HG02571 (cell line): ENCODE results near the gene TMA7.
"Not testable (repeated sequence)": the region's sequence is repeated elsewhere in the genome, so short reads cannot be mapped to it uniquely, and the experiment has no call there.

Source experiments
- ATAC-seq: cut with Tn5 transposase; IDR thresholded peaks from one replicate; pipeline ENCODE4 v1.9.1; 2021; ENCODE audit warnings: mild to moderate bottlenecking, moderate library complexity; ENCODE audit not compliant: unreplicated experiment

TMA7 gene

DNA sequence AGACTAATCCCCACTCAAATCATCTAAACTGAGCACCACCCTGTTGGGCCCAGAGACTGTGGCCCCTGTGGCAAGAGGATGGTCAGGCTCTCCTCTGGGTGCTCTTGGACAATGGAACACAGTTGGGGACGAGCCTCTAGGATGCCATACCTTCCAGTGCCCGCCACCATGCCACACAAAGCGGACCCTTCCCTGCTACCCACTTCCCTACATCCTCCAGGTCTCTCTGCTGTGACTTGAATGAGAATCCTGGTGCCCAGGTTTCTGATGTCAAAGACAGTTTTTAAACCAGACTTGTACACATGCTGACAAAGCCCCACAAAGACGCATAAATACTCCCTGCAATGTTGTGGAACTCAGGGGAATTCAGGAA is 4.8 kb upstream of the TMA7 start:
- no peak for ATAC-seq

DNA sequence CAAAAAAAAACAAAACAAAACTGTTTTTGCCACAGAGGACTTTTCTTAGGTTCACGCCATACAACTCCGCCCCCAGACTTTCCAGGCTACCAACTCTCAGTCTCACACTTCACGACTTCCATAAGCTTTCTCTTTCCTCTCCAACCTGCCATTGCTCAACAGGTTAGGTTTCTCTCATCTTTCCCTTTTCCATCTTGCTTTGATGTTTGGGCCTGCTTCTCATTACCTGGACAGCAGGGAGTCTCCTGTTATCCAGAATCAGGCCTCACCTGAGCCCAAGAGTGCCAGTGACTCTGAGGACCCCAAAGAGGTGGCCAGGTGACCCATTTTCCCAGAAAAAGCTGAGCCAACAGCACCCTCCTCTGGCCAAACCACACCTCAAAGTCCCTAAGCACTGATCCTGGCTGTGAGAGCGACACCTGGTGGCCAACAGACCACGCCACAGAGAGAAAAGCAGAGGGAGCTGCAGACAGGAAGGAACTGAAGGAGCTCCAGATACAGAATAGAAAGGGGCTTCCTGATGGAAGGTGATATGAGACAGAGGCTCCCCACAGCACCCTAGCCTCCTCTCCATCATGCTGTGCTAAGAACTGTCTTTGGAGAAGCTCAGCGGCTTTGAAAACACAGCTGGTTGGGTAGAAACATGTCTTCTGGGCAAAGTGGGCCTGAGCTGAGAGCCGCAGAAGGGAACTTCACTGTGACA is 4.1 kb upstream of the TMA7 start:
- no peak for ATAC-seq

DNA sequence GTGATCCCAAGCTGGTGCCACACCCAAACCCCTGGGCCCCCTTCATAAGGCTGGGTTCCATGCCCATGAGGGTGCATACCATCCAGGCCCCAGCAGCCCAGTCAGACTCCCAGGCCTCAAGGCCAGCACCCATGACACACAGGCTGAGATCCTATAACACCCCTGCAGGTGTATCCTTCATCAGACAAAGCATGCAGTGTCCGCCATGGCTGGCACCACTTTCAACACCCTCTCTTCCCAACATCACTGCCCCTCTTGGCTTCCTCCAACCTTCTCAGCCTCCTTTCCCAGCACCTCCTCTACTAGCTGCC is 3.6 kb upstream of the TMA7 start:
- no peak for ATAC-seq

DNA sequence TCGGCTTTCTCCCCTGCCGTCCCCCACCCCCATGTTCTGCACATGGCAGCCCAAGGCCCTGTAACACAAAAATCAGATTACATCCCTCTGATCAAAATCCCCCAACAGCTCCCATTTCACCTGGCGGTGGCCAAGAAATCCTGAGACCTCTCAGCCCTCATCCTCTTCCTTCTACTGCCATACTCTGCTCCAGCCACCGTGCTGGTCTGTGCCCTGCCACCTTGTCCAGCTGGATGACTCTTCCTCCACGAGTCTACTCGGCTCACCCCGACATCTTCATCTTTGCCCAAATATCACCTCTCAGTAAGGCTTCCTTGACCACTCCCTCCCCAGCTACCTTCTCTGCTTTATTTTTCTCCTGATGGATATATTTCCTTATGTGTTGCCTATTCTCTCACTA is 3.2 kb upstream of the TMA7 start:
- no peak for ATAC-seq

DNA sequence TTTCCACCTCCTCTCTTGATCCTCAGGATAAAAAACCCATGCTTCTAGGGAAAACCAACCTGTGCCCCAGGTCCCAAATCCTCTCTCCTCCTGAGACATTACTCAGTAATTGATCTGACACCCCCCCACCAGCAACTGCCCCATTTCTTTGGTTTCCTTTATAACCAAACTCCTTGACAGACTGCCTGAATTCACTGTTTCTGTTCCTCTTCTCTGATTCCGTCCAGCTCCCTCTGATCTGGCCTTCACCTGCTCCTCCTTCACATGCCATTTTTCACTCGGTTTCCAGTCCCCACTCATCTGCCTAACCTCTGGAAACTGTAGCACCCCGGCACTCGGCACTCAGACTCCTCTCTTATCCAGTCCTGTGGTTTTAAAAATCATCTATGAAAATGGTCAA is 2.2 kb upstream of the TMA7 start:
- no peak for ATAC-seq

DNA sequence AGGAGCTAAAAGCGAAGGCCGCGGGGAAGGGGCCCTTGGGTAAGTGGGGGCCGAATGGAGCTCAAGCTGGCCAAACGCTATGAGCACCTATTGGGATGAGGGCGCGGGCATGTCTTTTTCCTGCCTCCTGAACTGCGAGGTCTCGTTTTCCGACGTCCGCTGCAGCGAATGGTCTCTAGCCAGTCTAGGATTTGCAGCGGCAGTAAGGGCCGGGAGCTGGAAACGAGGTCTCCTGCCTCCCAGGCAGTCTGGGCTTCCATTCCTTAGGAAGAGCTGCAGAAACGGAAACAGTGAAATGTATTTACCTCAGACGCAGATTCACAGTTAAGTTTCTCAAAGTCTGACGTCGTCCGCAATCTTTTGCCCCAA is 517 bp downstream of the TMA7 start:
- ATAC-seq, result peak; percentile 5

DNA sequence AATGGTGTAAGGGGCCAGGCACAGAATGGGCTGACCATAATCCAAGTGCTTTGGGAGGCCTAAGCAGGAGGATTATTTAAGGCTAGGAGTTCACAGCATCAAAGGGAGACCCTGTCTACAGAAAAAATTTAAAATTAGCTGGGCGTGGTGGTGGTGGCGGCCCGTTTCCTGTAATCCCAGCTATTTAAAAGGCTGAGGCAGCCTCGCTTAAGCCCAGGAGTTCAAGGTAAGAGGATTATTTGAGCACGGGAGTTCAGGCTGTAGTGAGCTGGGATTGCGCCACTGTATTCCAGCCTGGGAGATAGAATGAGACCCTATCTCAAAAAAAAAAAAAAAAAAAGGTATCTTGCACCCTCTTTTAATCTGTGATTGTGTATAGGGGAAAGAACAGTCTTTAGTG is 1.9 kb downstream of the TMA7 start:
- ATAC-seq, result no peak

DNA sequence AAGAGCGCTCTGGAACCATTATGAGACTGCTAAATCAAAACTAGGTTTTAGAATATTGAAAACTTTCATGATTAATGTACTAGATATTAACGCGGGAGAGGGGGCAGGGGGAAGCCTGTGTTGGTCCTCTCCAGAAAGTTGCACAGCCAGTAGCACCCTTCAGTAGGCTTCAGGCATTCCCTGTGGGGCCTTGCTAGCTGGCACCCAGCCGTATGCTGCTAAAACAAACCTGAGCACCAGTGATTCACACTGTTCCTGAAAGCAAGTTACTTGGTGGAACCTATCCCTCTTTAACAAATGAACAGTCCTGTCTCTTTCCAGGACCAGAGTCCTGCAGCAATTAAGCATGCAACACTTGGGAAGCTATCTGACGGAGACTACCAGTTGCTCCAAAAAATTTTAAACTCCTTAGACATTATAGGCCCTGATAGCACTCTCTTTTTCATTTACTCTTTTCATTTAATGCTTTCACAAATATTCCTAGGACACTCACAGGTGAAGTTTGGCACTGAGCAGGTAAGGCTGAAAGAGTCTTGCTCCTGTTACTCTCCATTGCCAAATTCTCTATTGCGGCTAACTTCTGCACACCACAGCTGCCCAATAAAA is 5.3 kb downstream of the TMA7 start:
- no peak for ATAC-seq

DNA sequence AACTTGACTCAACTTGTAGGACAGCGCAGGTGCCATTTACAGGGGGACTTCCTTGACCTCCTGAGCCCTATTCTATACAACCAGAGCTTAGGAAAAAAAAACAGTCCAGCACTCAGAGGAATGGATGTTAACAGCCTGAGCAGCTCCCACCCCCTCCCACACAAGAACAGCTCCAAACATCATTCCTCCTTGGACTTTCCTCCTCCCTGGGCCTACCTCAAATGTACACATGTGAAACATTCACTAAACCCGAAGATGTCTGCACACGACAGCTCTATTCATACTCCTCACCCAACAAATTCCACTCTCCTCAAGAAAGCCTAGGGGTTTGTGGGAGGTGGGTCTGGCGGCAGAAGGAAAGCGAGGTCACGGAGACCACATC is 6.0 kb downstream of the TMA7 start:
- no peak for ATAC-seq

DNA sequence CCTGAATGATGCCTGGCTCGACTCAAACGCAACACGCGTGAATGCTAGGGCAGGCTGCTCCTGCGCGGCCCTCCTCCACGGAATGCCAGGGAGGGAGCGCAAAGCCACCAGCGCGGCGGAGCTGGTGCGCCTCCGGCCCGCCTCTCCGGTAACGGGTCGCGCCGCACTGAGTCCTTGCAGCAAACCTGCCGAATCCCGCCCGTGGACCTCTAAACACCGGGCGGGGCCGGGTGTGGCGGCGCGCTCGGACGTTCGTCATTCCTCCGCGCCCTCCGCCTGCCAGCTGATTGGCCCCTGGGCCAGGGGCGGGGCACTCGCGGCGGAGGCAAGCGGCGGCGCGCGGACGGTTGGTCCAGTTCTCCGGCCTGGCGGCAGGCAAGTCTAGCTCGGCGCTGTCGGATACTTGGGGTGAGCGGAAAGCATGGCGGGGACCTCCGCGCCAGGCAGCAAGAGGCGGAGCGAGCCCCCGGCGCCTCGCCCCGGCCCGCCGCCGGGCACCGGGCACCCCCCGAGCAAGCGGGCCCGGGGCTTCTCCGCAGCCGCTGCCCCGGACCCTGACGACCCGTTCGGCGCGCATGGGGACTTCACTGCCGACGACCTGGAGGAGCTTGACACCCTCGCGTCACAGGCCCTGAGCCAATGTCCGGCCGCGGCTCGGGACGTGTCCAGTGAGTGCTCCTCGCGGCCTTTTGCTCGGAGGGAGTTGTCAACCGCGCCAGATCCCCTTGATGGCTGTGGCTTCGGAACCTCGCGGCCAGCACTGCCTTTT is 6.6 kb downstream of the TMA7 start, which contains the start of gene ATRIP:
TSS of gene ATRIP (plus strand) at position 313 of the 769 bp plus-strand sequence. CDS start at position 422, 109 bp downstream.
- ATAC-seq, result peak; percentile 80

DNA sequence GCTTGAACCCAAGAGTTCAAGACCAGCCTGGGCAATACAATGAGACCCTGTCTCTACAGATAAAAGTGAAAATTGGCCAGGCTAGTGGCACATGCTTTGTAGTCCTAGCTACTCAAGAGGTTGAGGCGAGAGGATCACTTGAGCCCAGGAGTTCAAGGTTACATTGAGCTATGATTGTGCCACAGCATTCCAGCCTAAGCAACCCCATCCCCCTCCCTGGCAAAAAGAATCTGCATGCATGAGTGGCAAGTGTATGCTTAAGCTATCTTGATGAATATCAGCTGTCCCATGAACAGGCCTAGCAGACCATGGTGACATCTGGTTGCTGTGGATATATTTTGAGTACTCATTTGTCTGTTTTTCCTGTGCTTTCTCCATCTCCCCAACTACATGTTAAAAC is 11.2 kb downstream of the TMA7 start:
- ATAC-seq, result no peak

DNA sequence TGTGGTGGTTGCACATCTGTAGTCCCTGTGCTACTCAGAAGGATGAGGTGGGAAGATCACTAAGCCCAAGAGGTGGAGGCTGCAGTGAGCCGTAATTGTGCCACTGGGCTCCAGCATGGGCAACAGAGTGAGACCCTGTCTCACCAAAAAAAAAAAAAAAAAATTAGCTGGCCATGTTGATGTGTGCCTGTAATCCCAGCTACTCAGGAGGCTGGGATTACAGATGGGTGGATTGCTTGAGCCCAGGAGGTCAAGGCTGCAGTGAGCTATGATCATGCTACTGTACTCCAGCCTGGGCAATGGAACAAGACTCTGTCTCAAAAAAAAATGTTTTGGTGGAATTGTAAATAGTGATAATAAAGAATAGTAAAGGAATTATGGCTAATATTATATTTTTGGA is 16.4 kb downstream of the TMA7 start:
- ATAC-seq, result no peak

DNA sequence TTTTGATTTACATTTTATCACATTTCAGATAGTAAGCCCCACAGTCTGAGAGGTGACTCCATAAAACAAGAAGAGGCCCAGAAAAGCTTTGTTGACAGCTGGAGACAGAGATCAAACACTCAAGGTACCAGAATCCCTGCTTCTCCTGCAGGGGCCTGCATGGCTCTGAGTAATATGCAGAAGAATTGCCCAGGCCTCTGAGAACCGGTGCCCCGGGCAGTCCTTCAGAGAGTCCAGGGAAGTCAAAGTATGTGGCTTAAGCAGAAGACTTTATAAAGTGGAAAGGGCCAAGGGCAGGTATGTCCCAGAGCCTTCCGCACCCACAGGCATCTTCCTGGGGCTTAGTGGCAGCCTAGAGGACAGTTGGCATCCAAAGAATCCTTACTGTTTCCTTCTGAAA is 19.3 kb downstream of the TMA7 start:
- no peak for ATAC-seq

DNA sequence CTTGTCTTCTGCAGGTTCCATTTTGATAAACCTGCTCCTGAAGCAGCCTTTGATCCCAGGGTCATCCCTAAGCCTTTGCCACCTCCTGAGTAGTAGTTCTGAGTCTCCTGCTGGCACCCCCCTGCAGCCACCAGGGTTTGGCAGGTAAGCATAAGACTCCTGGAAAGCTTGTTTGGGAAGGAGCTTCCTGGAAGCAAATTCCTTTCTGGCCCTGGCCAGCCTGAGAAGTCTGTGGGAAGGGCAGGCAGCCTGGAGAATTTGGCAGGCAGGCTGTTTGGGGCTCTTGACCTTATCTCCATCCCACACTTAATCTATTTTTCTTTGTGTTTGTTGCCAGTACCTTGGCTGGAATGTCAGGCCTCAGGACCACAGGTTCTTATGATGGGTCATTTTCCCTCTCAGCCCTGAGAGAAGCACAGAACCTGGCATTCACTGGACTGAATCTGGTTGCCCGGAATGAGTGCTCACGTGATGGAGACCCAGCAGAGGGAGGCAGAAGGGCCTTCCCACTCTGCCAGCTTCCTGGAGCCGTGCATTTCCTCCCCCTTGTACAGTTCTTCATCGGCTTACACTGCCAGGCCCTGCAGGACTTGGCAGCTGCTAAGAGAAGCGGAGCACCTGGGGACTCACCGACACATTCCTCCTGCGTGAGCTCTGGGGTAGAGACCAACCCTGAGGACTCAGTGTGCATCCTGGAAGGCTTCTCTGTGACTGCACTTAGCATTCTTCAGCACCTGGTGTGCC is 19.9 kb downstream of the TMA7 start:
- no peak for ATAC-seq

DNA sequence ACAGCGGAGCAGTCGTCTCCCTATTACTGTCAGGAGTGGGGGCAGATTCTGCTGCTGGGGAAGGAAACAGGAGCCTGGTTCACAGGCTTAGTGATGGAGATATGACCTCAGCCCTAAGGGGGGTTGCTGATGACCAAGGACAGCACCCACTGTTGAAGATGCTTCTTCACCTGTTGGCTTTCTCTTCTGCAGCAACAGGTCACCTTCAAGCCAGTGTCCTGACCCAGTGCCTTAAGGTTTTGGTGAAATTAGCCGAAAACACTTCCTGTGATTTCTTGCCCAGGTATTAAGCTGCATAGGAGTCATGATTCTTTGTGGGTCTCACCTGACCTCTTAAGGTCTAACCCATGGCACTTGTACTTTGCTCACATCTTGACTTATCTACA is 20.5 kb downstream of the TMA7 start:
- no peak for ATAC-seq

DNA sequence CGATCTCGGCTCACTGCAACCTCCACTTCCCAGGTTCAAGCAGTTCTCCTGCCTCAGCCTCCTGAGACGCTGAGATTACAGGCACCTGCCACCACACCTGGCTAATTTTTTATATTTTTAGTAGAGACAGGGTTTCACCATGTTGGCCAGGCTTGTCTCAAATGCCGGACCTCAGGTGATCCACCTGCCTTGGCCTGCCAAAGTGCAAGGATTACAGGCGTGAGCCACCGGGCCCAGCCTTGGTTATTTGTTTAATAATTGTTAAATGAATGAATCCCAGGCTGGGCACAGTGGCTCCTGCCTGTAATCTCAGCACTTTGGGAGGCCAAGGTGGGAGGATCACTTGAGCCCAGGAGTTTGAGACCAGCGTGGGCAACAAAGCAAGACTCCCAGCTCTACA is 21.7 kb downstream of the TMA7 start:
- ATAC-seq, result not testable (repeated sequence)

DNA sequence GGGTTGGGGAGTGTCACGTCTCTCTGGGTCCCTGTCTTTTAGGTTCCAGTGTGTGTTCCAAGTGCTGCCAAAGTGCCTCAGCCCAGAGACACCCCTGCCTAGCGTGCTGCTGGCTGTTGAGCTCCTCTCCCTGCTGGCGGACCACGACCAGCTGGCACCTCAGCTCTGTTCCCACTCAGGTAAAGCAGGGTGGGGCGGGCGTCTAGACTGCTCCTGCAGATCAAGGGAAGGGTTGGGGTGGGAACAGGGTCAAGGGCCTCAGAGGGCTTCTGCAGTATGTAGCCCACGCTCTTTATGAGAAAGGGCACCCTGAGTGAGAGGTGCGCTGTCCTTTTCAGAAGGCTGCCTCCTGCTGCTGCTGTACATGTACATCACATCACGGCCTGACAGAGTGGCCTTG is 23.6 kb downstream of the TMA7 start:
- no peak for ATAC-seq

DNA sequence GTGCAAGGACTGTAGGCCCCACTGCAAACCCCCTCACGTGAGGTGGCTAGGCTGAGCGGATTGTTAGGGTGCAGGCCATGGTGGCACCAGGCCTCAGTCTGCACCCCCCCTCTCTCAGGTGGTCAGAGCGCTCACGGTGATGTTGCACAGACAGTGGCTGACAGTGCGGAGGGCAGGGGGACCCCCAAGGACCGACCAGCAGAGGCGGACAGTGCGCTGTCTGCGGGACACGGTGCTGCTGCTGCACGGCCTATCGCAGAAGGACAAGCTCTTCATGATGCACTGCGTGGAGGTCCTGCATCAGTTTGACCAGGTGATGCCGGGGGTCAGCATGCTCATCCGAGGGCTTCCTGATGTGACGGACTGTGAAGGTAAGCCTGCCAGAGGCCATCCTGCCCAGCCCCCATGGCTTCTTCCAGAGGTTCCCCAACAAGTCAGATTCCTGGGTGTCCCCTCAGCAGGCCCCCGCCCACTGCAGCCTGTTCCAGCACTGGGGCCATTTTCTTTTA is 24.7 kb downstream of the TMA7 start:
- no peak for ATAC-seq

DNA sequence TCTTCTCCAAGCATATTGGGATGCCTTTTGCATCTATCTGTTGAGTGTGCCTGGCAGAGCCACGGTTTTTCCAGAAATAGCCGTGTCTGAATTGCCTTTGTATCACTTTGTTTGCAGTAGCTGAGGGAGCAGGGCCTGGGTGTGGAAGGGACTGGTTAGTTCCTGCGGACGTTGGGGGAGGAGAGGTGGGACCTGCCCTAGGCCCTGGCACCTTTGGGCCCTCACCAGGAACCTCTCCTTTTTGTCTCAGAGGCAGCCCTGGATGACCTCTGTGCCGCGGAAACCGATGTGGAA is 25.1 kb downstream of the TMA7 start:
- ATAC-seq, result no peak

DNA sequence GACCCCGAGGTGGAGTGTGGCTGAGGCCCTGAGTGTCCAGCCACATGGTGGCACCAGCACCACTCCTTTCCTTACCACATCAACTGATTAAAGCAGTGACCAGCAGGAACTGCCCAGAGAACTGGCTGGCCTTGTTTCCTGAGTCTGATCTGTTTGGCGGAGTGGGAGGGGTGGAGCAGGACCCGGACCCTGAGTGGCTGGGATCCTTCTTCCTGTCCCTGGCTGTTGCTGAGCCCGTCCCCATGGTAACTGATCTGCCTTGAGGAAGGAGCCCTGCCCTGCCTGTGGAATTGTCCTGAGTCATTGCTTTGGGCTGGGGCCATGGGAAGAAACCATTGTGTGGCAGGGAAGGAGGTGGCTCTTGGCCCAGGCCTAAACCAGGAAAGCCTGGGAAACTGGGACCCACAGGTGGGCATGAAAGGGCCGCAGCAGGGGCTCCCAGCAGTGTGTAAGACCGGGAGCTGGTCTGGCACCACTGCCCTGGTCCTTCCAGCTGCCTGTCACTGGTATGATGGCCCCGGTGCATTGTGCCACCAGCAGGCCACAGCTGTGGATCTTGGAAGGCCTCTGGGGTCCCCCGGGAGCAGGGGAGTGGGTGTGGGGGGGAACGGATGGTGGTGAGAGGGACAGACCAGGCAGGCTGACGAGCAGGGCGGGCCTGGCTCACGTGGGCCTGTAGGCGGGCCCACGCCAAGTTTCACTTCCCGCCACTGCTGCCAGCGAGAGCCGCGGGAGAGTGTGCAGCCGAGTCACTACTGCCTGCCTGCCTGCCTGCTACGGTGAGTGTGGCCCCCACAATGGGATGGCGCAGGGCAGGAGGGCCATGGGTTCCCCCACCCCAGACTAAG is 25.7 kb downstream of the TMA7 start:
- ATAC-seq, result peak; percentile 82
